Measurements from ENCODE around the gene HS6ST1. TPM values are rescaled to one million over a fixed set of nuclear protein-coding genes. Genes with fewer than 3 reads are reported as not detected.

The HS6ST1 gene
- 10.0 to 14.6 TPM (median 13.1 TPM) in 5 replicates for total RNA-seq (2022; extraction: Qiagen RNA extraction)

GRCh38 chr2:128318776-128319464, at the start of gene HS6ST1:
HS6ST1 (minus strand) TSS chr2:128318868; CDS start chr2:128318563, 305 bp downstream.

Other genes with a start within 250 kb of the HS6ST1 start
- gene UGGT1, start 227.7 kb downstream of the HS6ST1 start, total RNA-seq (2022; extraction: Qiagen RNA extraction) = 20.1 to 29.3 TPM (median 27.2 TPM) in 5 replicates

All from A549 treated with dexamethasone at 1 μM for 4 hours (cell line).